CD4-positive, alpha-beta T cell treated with Interleukin-17A for 4 hours (primary cell): ENCODE data around the gene CCPG1.
"Not testable (repeated sequence)": the region's sequence is repeated elsewhere in the genome, so short reads cannot be mapped to it uniquely, and the experiment has no call there.

ENCODE experiments used
- DNase-seq: peaks from one replicate; pipeline ENCODE4 v3.0.0-alpha.2; 2020; ENCODE audit warnings: mixed read lengths

The CCPG1 gene, protein sequence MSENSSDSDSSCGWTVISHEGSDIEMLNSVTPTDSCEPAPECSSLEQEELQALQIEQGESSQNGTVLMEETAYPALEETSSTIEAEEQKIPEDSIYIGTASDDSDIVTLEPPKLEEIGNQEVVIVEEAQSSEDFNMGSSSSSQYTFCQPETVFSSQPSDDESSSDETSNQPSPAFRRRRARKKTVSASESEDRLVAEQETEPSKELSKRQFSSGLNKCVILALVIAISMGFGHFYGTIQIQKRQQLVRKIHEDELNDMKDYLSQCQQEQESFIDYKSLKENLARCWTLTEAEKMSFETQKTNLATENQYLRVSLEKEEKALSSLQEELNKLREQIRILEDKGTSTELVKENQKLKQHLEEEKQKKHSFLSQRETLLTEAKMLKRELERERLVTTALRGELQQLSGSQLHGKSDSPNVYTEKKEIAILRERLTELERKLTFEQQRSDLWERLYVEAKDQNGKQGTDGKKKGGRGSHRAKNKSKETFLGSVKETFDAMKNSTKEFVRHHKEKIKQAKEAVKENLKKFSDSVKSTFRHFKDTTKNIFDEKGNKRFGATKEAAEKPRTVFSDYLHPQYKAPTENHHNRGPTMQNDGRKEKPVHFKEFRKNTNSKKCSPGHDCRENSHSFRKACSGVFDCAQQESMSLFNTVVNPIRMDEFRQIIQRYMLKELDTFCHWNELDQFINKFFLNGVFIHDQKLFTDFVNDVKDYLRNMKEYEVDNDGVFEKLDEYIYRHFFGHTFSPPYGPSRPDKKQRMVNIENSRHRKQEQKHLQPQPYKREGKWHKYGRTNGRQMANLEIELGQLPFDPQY

DNA sequence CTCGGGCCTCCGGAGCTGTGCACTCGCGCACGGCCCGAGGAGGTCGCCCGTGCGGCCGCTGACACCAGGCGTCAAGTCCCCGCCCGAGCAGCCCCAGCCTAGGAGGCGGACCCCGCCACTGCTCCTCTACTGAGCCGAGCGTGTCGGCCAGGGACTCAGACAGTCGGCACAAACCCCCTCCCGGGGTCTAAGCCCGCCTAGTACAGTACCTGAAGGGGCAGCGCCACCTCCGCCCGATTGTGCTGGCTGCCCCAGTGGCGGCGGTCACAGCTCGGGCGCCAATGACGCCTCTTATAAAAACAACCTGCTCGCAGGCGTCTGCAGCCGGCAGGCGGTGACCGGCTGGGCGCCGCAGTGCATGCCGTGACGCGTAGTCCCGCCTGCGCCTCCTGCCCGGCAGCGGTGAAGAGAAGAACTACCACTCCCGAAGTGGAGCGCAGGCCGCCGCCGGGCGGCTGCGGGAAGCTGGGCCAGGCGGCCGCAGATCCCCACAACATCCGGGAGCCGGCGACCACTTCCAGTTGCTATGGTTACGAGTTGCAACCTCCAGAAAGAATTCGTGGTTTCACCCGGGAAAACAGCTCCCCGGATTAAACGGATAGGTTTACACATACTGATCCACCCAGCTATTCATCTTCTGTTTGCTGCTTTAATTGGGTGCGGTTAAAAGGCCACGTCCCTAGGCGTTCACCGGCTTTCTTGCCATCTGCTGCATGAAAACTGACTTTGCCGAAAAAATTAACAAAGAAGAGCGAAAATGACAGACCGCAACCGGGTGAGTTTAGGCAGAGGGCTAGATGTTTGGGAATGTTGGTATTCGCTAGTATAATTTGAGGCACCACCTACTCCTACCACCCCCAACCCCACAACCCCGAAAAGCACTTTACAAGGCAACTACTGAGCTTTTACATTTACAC lies at the start of gene CCPG1, which contains the start of gene PIERCE2:
TSS of gene CCPG1 (minus strand) at position 348 of the 917 bp plus-strand sequence. CDS start 18,935 bp downstream, outside the sequence.
TSS of gene PIERCE2 (plus strand) at position 484 of the 917 bp plus-strand sequence. CDS start at position 758, 274 bp downstream.
- DNase-seq: peak; percentile 87

DNA sequence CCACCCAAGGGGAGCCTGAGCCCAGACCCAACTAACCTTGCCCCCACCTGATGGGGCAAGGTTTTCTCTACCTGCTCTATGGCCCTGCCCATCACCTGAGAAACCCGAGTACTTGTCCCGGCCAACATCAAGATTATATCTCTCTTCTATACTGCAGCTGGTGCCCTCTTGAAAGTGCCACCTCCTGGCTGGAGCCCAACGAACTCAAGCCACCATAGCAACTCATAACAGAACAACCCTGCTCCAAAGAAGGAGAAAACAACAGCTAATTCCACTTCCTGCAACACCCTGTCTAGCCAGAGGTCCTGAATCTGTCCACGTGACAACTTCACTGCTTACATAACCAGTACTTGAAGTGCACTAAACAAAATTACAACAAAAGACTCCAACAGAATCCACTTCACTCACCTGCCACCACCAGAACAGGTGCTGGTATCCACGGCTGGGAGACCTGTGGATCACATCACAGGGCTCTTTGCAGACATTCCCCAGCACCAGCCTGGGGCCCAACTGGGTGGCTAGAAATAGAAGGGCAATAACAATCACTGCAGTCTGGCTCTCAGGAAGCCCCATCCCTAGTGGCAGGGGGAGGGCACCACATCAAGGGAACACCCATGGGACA lies 49.4 kb upstream of the CCPG1 start:
- no peak for DNase-seq

DNA sequence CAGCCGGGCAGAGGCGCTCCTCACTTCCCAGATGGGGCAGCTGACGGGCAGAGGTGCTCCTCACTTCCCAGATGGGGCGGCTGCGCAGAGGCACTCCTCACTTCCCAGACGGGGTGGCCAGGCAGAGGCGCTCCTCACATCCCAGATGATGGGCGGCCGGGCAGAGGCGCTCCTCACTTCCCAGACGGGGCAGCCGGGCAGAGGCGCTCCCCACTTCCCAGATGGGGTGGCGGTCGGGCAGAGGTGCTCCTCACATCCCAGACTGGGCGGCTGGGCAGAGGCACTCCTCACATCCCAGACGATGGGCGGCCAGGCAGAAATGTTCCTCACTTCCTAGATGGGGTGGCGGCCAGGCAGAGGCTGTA lies 38.9 kb upstream of the CCPG1 start:
- DNase-seq: not testable (repeated sequence)

DNA sequence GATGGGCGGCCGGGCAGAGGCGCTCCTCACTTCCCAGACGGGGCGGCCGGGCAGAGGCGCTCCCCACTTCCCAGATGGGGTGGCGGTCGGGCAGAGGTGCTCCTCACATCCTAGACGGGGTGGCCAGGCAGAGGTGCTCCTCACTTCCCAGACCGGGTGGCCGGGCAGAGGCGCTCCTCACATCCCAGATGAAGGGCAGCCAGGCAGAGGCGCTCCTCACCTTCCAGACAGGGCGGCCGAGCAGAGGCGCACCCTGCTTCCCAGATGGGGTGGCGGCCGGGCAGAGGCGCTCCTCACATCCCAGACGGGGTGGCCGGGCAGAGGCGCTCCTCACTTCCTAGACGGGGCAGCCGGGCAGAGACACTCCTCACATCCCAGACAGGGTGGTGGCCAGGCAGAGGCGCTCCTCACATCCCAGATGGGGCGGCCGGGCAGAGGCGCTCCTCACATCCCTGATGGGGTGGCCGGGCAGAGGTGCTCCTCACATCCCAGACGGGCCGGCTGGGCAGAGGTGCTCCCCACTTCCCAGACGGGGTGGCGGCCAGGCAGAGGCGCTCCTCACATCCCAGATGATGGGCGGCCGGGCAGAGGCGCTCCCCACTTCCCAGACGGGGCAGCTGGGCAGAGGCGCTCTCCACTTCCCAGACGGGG lies 38.3 kb upstream of the CCPG1 start:
- DNase-seq: not testable (repeated sequence)

DNA sequence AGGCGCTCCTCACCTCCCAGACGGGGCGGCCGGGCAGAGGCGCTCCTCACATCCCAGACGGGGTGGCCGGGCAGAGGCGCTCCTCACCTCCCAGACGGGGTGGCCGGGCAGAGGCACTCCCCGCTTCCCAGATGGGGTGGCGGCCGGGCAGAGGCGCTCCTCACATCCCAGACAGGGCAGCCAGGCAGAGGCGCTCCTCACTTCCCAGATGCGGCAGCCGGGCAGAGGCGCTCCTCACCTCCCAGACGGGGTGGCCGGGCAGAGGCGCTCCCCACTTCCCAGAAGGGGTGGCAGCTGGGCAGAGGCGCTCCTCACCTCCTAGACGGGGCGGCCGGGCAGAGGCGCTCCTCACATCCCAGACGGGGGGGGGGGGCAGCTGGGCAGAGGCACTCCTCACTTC lies 37.8 kb upstream of the CCPG1 start:
- not testable (repeated sequence) for DNase-seq

DNA sequence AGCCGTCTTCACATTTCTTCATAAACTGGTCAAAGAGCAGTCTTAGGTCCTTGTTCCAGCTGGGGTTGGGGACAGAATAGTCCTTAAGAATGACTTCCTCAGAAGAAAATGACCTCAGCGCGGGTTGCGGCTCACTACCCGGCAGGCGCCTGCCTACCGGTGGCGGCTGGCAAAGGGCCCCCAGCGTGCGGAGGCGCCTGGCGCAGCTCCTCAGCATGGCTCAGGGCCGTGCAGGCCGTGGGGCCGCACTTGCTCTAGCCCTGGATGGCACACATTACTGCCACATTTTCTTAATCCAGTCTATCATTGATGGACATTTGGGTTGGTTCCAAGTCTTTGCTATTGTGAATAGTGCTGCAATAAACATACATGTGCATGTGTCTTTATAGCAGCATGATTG lies 35.0 kb upstream of the CCPG1 start:
- not testable (repeated sequence) for DNase-seq

DNA sequence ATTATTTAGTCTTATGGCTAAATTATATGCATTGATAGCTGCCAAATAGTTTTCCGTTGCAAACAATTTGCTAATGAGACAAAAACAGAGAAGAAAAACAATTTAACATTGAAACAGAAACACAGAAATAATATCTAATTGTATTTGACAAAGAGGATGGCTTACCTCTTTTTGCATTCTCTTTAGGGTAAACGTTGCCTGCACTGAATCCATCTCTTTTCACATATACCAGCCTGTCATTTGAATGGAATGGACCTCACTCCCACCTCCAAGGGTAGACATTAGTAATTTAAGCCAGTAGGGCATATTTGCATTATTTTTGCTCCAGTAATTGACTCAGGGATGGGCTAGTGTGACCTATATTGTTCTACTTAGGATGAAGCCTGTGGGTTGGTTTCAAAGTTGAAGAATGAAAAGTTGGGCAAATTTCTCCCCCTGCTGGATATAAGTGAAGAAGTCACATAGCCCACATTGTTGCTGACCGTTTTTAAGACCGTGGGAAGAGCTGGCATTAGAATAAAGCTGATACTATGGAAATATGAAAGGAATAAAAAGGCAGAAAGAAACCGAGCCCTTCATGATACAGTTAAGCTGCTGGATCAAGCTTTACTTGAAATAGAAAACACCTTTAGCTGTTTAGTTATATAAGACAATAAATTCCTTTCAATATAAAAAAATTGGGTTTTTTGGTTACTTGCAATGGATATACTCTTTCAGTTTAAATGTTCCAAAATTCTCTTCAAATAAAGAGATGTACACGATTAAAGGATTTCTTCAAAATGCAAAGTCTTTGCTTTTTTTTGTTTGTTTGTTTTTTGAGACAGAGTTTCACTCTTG lies 27.0 kb upstream of the CCPG1 start:
- DNase-seq: peak; percentile 8

DNA sequence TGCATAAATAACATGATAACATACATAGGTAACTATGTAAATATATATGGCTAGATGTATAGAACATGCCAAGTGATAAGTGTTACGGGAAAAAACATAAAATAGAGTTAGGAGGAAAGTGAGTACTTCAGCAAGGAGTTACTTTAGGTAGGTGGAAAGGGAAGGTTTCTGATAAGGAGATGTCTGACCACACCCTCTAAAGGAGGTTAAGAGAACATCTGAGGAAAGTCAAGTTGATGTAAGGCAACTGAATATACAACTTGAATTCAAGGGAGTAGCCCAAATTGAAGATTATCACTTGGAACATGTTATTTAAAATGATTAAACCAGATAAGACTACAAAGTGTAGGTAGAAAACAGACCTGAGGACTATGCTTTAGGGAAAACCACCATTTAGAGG lies 13.9 kb upstream of the CCPG1 start:
- no peak for DNase-seq

DNA sequence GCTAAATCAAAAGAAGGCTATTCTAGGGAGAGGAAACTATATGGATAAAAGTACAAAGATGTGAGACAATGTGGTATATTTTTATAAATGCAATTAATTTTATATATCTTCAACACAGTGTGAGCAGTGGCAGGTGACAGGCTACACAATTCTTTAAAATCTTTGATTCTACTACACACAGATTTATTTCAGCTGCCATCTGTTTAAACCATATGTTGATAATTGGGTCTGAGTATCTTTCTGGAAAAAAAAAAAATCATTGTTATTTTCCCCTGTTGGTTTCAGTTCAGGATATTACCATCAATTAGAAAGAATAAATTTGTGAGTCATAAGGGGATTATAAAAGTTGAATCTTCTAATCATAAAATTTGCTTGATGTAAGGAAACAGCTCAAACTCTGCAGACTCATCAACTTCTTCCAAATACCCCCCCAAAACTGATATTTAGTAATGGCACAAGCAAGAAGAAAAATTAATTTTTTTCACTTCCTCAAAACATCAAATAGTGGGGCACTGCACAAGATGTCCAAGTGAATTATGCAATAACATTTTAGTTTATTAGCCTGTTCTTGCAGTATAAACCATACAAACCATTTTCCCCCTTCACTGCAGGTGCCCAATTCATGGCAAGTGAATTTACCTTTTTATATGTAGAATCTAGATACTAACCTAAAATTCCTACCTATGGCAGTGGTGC lies 12.2 kb upstream of the CCPG1 start:
- DNase-seq: no peak

DNA sequence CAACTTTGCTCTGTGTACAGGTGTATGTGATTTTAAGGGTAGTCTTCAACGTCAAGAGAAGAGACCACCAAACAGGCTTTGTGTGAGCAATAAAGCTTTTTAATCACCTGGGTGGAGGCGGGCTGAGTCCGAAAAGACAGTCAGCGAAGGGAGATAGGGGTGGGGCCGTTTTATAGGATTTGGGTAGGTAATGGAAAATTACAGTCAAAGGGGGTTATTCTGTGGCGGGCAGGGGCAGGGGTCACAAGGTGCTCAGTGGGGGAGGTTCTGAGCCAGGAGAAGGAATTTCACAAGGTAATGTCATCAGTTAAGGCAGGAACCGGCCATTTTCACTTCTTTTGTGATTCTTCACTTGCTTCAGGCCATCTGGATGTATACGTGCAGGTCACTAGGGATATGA lies 9.5 kb upstream of the CCPG1 start:
- DNase-seq: not testable (repeated sequence)

DNA sequence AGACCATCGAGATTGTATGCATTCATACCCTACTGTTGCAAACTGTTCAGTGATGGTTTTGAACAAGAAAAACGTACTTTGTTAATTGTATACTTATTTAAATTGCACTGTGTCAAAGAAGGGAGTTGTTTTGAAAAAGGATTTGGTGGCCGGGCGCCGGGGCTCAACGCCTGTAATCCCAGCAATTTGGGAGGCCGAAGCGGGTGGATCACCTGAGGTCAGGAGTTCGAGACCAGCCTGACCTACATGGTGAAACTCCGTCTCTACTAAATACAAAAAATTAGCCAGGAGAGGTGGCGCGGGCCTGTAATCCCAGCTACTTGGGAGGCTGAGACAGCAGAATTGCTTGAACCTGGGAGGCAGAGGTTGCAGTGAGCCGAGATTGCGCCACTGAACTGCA lies 817 bp upstream of the CCPG1 start:
- DNase-seq: not testable (repeated sequence)

DNA sequence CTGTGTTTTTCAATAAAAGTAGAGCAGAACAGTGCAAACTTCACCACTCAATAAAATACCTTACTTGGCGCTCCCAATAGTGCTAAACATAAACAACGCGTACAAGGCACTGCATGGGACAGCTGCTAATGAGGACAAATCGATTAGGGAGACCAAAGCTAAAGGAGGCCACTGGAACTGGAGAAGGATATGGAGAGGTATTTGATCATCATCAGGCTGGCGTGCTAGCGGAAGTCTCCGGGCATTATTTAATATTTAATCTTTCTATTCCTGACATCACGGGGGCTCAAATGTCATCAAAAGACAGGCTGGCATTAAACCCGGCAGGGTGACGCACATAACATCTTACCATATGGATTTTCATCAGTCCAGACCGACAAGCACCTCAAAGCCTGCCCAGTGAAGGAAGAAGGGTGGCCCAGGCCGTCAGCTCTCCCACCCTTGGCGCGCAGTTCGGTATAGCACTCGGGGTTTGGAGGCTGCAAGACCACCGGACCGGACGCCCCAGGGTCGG lies 604 bp downstream of the CCPG1 start:
- no peak for DNase-seq

DNA sequence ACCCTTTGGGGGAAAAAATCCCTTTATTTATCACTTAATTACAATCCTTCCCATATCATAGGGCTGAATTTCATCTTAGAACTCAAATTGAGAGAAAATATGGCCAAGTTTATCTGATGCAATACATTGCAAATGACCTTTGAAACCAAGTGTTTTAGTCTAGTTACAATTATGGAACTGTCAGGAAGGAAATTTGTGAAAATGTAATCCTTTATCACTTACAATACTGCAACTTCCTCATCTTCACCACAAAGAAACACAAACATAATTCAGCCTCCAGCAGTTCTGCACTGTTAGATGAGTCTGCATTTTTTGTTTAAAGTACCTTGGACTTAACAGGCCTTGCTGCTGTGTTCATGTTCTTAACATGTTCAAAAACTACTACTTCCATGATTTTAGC lies 4.6 kb downstream of the CCPG1 start:
- no peak for DNase-seq

DNA sequence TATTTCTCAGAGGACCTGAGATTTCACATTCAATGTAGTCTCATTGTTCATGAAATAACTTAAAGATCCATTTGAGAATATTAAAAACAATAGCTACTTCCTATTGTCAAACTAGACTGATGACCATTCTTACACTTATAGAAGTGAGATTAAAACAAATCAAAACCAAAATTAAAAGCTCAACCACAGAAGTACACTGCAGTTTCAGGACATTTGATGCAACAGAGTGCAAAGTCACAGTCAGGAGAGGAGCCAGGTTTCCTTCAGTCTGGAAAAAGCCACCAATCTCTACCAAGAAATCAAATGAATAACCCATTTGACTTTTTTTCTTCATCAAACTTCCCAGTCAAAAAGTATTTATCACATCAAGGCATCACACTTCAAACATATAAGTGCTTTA lies 5.5 kb downstream of the CCPG1 start:
- DNase-seq: no peak

DNA sequence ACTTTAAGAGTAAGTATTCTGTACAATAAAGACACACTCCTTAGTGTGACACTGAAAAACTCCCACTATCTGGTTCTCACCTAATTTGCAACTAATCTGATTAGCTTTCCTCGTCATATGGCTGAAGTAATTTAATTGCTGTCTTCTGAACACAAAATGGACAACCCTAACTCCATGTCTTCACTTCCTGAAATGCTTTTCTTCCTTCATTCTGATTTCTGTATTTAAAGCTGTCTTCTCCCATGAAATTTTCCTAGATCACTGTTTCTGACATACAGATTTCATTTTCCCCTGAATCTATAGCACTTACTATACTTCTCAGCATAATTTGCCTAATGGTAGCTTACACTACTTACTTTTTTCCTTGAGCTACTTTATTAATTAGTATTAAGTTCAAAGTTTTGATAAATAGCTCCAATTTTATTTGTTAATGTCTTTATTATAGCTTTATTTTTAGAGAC lies 6.3 kb downstream of the CCPG1 start:
- DNase-seq: no peak

DNA sequence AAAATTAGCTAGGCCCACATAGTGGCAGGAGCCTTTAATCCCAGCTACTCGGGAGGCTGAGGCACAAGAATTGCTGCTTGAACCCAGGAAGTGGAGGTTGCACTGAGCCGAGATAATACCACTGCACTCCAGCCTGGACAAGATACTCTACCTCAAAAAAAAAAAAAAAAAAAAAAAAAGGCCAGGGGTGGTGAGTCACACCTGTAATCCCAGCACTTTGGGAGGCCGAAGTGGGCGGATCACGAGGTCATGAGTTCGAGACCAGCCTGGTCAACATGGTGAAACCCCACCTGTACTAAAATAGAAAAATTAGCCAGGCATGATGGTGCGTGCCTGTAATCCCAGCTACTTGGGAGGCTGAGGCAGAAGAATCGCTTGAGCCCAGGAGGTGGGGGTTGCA lies 8.1 kb downstream of the CCPG1 start:
- not testable (repeated sequence) for DNase-seq

DNA sequence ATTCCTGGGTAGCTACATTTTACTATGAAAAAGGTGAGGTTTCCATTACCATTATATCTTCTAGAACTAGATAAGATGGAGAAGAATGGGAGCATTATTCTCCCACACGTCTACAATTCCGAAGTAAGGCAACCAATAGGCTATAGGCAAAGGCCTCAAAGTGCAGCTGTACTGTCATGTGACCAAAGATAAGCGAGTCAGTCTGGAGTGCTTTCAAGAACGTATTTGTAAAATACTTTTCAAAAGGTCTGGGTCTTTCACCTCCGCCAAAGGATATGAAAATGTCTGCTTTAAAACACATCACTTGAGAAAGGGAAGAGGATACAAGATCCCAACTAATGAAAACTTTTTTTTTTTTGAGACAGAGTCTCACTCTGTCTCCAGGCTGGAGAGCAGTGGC lies 9.9 kb downstream of the CCPG1 start:
- DNase-seq: no peak

DNA sequence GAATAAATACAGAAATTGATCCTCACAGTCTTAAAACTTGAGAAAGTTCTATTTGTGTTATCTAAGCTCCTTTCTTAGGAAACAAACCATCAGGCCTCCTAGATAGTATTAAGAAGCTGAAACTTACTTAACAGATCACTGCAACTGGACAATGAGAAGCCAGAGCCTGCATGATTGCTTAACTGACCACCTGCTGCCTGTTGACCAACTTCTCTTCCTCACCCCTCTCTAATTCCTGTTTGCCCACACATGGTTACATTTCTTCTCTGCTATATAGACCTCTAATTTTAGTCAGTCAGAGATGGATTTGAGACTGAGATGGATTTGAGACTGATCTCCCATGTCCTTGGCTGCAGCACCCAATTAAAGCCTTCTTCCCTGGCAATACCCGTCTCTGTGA lies 13.5 kb downstream of the CCPG1 start:
- DNase-seq: no peak

DNA sequence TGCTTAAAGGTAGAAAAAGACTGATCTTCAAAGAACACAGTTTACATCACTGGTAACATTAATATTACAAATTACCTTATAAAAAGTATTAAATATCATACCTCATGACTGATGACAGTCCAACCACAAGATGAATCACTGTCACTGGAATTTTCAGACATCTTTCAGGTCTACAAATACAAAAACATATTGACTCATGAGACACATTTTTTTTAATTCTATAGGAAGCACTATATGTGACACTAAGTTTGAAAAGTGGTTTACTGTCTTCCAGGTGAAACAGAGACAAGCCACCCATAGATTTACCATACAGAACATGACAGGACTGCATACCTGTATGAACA lies 18.9 kb downstream of the CCPG1 start:
- no peak for DNase-seq

DNA sequence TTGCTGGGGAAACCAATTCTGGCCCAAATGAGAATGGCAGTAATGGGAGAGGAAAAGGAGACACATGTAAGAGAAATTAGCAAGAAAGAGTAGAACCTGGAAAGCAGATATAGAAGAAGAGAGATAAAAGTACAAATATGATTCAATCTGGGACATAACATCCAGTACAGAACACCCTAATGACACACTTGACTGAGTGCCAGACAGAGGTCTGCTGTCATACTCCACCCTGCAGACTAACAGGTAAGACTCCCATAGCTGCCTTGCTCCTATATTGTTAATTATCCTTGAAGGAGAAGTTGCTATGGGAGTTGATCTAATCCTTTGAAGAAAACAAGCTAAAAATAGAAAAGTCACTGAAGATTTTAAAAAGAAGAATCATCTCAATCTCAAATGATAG lies 21.1 kb downstream of the CCPG1 start:
- DNase-seq: no peak
